Stomach (tissue), 9 donors: ENCODE results near the gene FKBP10. TPM values are rescaled to one million over a fixed set of nuclear protein-coding genes. Genes with fewer than 3 reads are reported as not detected.

Source experiments
- DNase-seq, 2 donors: peaks; one replicate each; pipeline versions ENCODE4 v3.0.0 to v3.0.0-alpha.2; 2013 to 2019
- H3K27ac ChIP-seq, 5 donors: fragments of 200-600 bp in 4 of 5; sonication (generic) in 4 of 5; one replicate each; pipeline ENCODE4 v1.5.1; 2013 to 2019; ENCODE audit warnings: mild to moderate bottlenecking in 1 of 5, moderate library complexity in 1 of 5
- H3K27me3 ChIP-seq, 3 donors: fragments of 200-600 bp; sonication (generic); one replicate each; pipeline ENCODE4 v1.5.1; 2017 to 2019; ENCODE audit warnings: mixed run types in 1 of 3
- H3K36me3 ChIP-seq, 4 donors: fragments of 200-600 bp; sonication (generic); 1 replicate in 3 of 4; 2 replicates in 1 of 4; pipeline ENCODE4 v1.5.1; 2016 to 2019
- H3K4me1 ChIP-seq, 4 donors: fragments of 200-600 bp; sonication (generic); one replicate each; pipeline ENCODE4 v1.5.1; 2016 to 2019
- H3K4me3 ChIP-seq, 4 donors: fragments of 200-600 bp; sonication (generic) in 3 of 4; one replicate each; pipeline ENCODE4 v1.5.1; 2016 to 2019; ENCODE audit warnings: mild to moderate bottlenecking in 1 of 4
- H3K9me3 ChIP-seq, 4 donors: fragments of 200-600 bp; sonication (generic); one replicate each; pipeline ENCODE4 v1.5.1; 2016 to 2019
- EP300 ChIP-seq: sonication (generic); formaldehyde crosslinking; IDR thresholded peaks from one replicate; pipeline ENCODE4 v1.6.1; 2017; ENCODE audit warnings: antibody characterized with exemption
- POLR2A ChIP-seq, 4 donors: fragments of 450-650 bp; IDR thresholded peaks; one replicate each; pipeline ENCODE4 v1.6.1; 2016; ENCODE audit warnings: antibody characterized with exemption in 4 of 4, control low read depth in 2 of 4, mild to moderate bottlenecking in 1 of 4, moderate library complexity in 1 of 4
- POLR2AphosphoS5 ChIP-seq, 3 donors: sonication (generic); formaldehyde crosslinking; IDR thresholded peaks; one replicate each; pipeline ENCODE4 v1.6.1; 2016; ENCODE audit warnings: antibody characterized with exemption in 3 of 3
- WGBS, 5 donors: extraction: QIAGEN DNeasy Blood & Tissue Kit in 3 of 5; methylation state at CpG; one replicate each; pipeline versions ENCODE4 v1.1.5 to v1.1.7; 2013 to 2018; 5-methylcytosine and 5-hydroxymethylcytosine counted together
- intact Hi-C: fragments of 100-400 bp; cut with DNase I; formaldehyde crosslinking; loops from one replicate; pipeline ENCODE4 v1.15.1; 2023; ENCODE audit warnings: low total_unique reads
- polyA plus RNA-seq, 3 donors: library from polyadenylated mRNA; stranded (reverse); fragments of 200-250 nt; gene quantifications; one replicate each; pipeline ENCODE4 v1.2.3, GENCODE V29; 2013
- total RNA-seq, 5 donors: library from RNA; depleted of rRNA; stranded (reverse); fragments of >200 nt; gene quantifications; one replicate each; pipeline versions ENCODE4 v1.1.0 to v1.2.3, GENCODE V29; 2014 to 2016
- TF ChIP-seq, protein P1 (sequence below), 7 experiments: fragments of 450-650 bp in 4 of 7; fragments of 200-600 bp in 3 of 7; sonication (generic) in 3 of 7; IDR thresholded peaks; one replicate each; pipeline ENCODE4 v1.5.1; 2016 to 2019; ENCODE audit warnings: antibody characterized with exemption in 7 of 7, control low read depth in 2 of 7, mild to moderate bottlenecking in 1 of 7
- donor health status: healthy with polysubstance abuse.
- donor health status: Bipolar disorder and iron deficiency.
- donor health status: healthy.

FKBP10 gene
- total and polyA plus RNA-seq, 8 donors, result 4.6 to 45.3 (median 14.9) TPM

DNA sequence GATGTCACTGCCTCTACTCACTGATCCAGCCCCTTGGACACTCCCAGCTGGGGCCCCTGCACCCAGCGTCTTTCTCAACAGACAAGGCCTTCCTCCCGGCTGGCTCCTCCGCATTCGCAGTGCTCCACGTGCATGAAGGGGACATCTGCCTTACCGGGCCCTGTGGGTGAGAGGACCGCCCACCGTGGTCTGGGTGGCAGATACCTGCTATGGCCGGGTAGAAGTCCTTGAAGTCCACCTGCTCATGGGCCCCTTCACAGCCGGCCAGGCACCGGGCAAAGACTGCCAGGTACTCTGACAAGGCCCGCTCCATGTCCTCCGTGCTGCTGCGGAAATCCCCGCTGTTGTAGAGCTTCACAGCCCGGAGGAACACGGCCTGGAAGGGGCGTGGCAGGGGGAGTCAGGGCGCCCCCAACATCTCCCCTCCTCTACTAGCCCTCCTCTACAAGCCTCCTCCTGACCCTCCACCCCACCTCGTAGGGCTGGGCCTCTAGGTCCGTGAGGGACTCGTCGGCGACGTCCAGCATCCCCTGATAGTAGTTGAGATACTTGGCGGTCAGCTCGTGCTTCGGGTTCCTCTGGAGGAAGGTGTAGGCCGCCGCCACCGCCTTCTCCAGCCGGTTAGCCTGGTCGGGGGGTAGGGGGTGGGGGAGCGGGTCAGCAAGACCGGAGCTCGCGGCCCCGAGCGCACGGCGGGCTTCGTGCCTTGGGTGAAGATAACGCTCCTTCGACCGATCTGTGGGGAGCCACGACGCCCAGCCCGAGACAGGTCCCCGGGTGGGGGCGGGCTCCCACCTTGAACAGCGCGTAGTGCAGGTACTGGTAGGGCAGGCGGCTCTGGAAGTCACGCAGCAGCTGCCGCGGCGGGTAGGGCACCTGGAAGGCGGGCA lies 1.9 kb upstream of the FKBP10 start:
- no peaks in the 10 kb centered on the region for H3K9me3 ChIP-seq
- peaks cover 0 to 12% (median 0%) of the 10 kb centered on the region in 3 donors for H3K27me3 ChIP-seq
- H3K4me1 ChIP-seq, result peaks cover 27 to 50% (median 44%) of the 10 kb centered on the region in 4 donors
- peaks cover 0 to 21% (median 5%) of the 10 kb centered on the region in 4 donors for H3K36me3 ChIP-seq
- peak in 1 of 2 donors; percentile 30 for DNase-seq
- TF ChIP-seq, protein P1, sequence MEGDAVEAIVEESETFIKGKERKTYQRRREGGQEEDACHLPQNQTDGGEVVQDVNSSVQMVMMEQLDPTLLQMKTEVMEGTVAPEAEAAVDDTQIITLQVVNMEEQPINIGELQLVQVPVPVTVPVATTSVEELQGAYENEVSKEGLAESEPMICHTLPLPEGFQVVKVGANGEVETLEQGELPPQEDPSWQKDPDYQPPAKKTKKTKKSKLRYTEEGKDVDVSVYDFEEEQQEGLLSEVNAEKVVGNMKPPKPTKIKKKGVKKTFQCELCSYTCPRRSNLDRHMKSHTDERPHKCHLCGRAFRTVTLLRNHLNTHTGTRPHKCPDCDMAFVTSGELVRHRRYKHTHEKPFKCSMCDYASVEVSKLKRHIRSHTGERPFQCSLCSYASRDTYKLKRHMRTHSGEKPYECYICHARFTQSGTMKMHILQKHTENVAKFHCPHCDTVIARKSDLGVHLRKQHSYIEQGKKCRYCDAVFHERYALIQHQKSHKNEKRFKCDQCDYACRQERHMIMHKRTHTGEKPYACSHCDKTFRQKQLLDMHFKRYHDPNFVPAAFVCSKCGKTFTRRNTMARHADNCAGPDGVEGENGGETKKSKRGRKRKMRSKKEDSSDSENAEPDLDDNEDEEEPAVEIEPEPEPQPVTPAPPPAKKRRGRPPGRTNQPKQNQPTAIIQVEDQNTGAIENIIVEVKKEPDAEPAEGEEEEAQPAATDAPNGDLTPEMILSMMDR (IDR thresholded peaks at IDR 0.05), result no peak
- no peak for TF ChIP-seq POLR2A (IDR thresholded peaks at IDR 0.05)
- no peak for TF ChIP-seq EP300
- TF ChIP-seq POLR2AphosphoS5 (IDR thresholded peaks at IDR 0.05), result no peak
- H3K4me3 ChIP-seq, result peak overlapping the region; percentile 65 to 74 (median 69)
- intact Hi-C loops, result no loop called here
- WGBS, 5 donors, result 26 to 82% (median 32%) methylated on average over 11 to 58 of the region's 58 CpGs
- peak overlapping the region; percentile 58 to 85 (median 77) for H3K27ac ChIP-seq

DNA sequence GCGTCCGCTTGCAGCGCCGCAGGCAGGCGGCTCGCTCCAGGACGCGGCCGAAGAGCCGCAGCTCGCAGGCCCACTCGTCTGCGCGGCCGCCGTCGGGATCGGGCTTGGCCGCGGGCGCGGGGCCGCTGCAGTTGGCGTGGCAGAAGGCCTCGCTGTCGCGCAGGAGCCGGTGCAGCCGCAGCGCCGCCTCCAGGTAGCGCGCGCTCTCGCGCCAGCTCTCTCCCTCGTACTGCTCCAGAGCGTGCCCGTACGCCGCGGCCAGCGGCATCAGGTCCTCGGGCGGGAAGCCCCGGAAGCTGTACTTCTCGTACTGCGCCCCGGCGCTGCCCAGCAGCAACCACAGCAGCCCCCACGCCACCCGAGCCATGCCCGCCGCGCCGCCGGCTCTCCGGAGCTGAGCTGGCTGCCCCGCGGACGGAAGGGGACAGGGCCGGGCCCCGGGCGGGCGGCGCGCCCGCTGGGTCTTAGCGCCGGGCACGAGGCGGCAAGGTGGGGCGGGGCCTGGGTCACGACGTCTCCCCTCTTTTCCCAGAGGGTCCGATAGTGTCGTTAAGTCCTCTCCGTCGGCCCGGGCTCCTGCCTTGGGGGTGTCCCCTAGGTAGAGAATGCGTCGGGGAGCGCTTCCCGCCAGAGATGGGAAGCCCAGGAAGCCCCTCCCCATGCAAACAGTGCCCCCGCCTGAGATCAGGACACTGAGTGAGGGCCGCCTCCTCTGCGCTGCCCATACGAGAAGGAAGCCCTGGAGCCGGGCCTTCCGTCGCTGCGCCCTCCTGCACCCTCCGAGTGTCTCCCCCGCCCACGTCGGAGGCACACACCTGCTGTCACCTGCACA lies 1.0 kb upstream of the FKBP10 start, which contains the start of gene P3H4:
TSS of gene P3H4 (minus strand) at position 401 of the 832 bp plus-strand sequence. CDS start at position 367, 34 bp downstream.
- peak within 1 kb of the TSS; percentile 58 to 85 (median 77) for H3K27ac ChIP-seq
- peaks cover 0 to 12% (median 0%) of the 10 kb centered on the region in 3 donors for H3K27me3 ChIP-seq
- H3K4me3 ChIP-seq, result peak within 1 kb of the TSS; percentile 65 to 74 (median 69)
- intact Hi-C loops, result no loop called here
- TF ChIP-seq POLR2AphosphoS5 (IDR thresholded peaks at IDR 0.05), result peak in 1 of 3 donors; percentile 48
- TF ChIP-seq POLR2A (IDR thresholded peaks at IDR 0.05), result no peak
- no peak for TF ChIP-seq EP300
- TF ChIP-seq, protein P1 (IDR thresholded peaks at IDR 0.05), result peak in 5 of 7 experiments; percentile 35 to 79 (median 71)
- WGBS, 5 donors, result 0 to 1% (median 0%) methylated on average over 44 to 95 of the region's 96 CpGs
- H3K4me1 ChIP-seq, result peaks cover 27 to 50% (median 44%) of the 10 kb centered on the region in 4 donors
- DNase-seq, result peak; percentile 85 to 94
- peaks cover 0 to 13% (median 2%) of the 10 kb centered on the region in 4 donors for H3K36me3 ChIP-seq
- no peaks in the 10 kb centered on the region for H3K9me3 ChIP-seq

DNA sequence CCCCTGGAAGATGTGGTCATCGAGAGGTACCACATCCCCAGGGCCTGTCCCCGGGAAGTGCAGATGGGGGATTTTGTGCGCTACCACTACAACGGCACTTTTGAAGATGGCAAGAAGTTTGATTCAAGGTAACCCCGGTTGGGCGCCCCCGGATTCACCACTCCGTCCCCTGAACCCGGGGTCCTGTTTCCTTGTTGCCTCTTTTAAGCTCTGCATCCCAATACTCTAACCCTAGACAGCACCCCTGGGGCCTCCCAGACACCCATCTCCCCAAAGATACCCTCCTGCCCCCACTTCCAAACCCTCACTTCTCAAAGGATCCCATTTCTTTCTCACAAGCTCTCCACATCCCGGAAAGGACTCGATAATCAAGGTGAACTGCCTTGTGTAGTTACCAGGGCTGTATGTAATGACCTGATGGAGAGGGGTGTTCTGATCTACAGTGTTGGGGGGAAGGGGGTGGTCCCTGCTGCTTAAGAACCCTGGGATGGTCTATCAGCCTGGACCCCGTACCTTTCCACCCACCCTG lies 412 bp downstream of the FKBP10 start:
- peaks cover 0 to 8% (median 0%) of the 10 kb centered on the region in 4 donors for H3K36me3 ChIP-seq
- no peak for DNase-seq
- peak overlapping the region in 4 of 5 donors; percentile 56 to 85 (median 71) for H3K27ac ChIP-seq
- H3K27me3 ChIP-seq, result peaks cover 0 to 12% (median 0%) of the 10 kb centered on the region in 3 donors
- peaks cover 27 to 50% (median 44%) of the 10 kb centered on the region in 4 donors for H3K4me1 ChIP-seq
- intact Hi-C loops, result no loop called here
- H3K9me3 ChIP-seq, result no peaks in the 10 kb centered on the region
- H3K4me3 ChIP-seq, result peak overlapping the region; percentile 65 to 74 (median 69)
- TF ChIP-seq, protein P1 (IDR thresholded peaks at IDR 0.05), result no peak
- TF ChIP-seq POLR2A (IDR thresholded peaks at IDR 0.05), result no peak
- TF ChIP-seq POLR2AphosphoS5 (IDR thresholded peaks at IDR 0.05), result no peak
- TF ChIP-seq EP300, result no peak
- WGBS, 5 donors, result 22 to 38% (median 36%) methylated on average over 11 to 12 of the region's 12 CpGs
